ENCODE data around the gene OGDH.

OGDH gene

DNA sequence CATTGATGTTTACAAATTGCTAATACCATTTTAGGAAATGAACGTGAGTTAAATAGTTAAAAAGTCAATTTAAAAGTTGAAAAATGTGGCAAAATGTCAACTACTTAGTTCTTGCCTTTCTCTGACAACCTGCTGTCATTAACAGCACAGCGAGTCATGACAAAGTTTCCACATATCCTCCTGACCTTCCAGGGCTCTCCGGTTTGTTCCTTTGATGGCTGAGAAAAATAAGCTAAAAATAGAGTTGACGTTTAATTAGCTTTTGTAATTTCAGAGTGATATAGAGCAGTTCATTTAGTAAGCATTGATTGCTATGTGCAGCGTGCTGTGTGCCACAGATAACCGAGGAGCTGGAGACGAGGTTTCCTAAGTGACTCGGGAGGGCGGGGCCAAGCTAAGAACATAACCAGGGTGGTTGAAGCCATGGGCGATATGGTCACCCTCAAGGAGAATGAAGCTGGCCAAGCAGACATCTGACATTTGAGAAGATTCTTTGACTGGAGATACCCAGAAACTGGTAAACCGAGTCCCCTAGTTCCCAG, 47.9 kb downstream of the OGDH start:
- TF ChIP-seq EGR1 (IDR thresholded peaks at IDR 0.05) (no peak), CREB1 (IDR thresholded peaks at IDR 0.05; ENCODE audit: low read depth) (no peak), EP300 (IDR thresholded peaks at IDR 0.05; ENCODE audit: borderline replicate concordance) (no peak), TCF12 (IDR thresholded peaks at IDR 0.05; ENCODE audit: low read depth) (no peak), CEBPB (IDR thresholded peaks at IDR 0.05) (no peak), YY1 (IDR thresholded peaks at IDR 0.05; ENCODE audit: low read depth) (no peak)
- TF ChIP-seq, protein P1, sequence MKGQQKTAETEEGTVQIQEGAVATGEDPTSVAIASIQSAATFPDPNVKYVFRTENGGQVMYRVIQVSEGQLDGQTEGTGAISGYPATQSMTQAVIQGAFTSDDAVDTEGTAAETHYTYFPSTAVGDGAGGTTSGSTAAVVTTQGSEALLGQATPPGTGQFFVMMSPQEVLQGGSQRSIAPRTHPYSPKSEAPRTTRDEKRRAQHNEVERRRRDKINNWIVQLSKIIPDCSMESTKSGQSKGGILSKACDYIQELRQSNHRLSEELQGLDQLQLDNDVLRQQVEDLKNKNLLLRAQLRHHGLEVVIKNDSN (IDR thresholded peaks at IDR 0.05), result no peak
- TF ChIP-seq, protein P2, sequence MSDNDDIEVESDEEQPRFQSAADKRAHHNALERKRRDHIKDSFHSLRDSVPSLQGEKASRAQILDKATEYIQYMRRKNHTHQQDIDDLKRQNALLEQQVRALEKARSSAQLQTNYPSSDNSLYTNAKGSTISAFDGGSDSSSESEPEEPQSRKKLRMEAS (IDR thresholded peaks at IDR 0.05), result no peak

DNA sequence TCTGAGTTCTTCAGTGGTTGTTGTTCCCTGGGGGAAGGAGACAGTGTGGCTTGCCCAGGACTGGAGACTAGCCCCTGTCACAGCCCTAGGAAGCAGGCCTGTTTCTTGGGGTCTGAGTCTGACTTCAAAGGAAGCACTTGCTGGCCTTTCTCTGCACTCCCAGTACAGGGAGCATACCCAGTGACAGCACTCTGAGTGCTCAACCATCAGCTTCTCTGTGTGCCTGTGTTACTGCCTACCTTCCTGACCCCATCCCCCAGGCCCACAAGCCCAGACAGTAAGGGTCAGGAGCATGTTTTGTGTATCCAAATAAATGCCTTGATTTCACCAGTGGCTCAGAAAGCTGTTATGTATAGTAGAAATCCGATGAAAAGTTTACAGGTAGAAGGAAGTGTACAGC, 48.9 kb downstream of the OGDH start:
- no peak for TF ChIP-seq RAD21 (IDR thresholded peaks at IDR 0.05; ENCODE audit: low read depth)
- TF ChIP-seq FOXM1 (IDR thresholded peaks at IDR 0.05; ENCODE audit: borderline replicate concordance, low read depth), result no peak
- no peak for TF ChIP-seq YY1 (IDR thresholded peaks at IDR 0.05; ENCODE audit: low read depth)

DNA sequence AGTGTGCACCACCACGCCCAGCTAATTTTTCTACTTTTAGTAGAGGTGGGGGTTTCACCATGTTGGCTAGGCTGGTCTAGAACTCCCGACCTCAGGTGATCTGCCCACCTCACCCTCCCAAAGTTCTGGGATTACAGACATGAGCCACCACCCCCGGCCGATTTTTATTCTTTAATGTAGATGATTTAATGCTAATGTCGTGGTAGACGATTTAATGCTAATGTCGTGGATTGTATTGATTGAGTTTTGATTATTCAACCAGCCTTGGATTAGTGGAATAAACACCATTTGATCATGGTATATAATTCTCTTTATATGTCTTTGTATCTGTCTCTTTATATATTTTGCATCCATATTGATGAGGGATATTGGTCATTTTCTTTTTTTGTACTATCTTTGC, 52.6 kb downstream of the OGDH start:
- no peak for TF ChIP-seq RAD21 (IDR thresholded peaks at IDR 0.05; ENCODE audit: low read depth)
- no peak for TF ChIP-seq ZBTB7A (IDR thresholded peaks at IDR 0.05; ENCODE audit: low read depth)
- TF ChIP-seq, protein P2 (IDR thresholded peaks at IDR 0.05), result no peak
- TF ChIP-seq TCF12 (IDR thresholded peaks at IDR 0.05; ENCODE audit: low read depth), result no peak
- TF ChIP-seq TEAD4 (IDR thresholded peaks at IDR 0.05), result no peak

DNA sequence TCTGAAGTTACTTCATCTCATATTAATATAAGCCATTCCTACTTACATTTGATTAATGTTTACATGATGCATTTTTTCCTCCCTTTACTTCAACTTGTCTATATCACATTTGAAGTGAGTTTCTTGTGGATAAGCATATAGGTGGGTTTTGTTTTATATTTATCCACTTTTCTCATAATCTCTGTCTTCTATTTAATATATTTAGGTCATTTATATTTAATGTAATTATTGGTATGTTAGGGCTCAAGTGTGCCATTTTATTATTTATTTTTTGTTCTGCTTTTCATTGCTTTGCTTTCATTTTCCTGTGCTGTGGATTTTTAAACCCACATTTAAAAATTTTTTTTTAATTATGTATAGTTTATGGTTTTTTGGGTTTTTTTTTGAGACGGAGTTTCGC, 54.8 kb downstream of the OGDH start:
- no peak for TF ChIP-seq TCF12 (IDR thresholded peaks at IDR 0.05; ENCODE audit: low read depth)
- no peak for TF ChIP-seq TAF1 (IDR thresholded peaks at IDR 0.05; ENCODE audit: low read depth)
- TF ChIP-seq ZBTB7A (IDR thresholded peaks at IDR 0.05; ENCODE audit: low read depth), result no peak
- TF ChIP-seq RAD21 (IDR thresholded peaks at IDR 0.05; ENCODE audit: low read depth), result no peak
- no peak for TF ChIP-seq CEBPB (IDR thresholded peaks at IDR 0.05)
- TF ChIP-seq CREB1 (IDR thresholded peaks at IDR 0.05; ENCODE audit: low read depth), result no peak
- TF ChIP-seq EP300 (IDR thresholded peaks at IDR 0.05; ENCODE audit: borderline replicate concordance), result no peak
- TF ChIP-seq EGR1 (IDR thresholded peaks at IDR 0.05), result no peak
- TF ChIP-seq, protein P2 (IDR thresholded peaks at IDR 0.05), result no peak
- TF ChIP-seq, protein P1 (IDR thresholded peaks at IDR 0.05), result no peak
- TF ChIP-seq, protein P3, sequence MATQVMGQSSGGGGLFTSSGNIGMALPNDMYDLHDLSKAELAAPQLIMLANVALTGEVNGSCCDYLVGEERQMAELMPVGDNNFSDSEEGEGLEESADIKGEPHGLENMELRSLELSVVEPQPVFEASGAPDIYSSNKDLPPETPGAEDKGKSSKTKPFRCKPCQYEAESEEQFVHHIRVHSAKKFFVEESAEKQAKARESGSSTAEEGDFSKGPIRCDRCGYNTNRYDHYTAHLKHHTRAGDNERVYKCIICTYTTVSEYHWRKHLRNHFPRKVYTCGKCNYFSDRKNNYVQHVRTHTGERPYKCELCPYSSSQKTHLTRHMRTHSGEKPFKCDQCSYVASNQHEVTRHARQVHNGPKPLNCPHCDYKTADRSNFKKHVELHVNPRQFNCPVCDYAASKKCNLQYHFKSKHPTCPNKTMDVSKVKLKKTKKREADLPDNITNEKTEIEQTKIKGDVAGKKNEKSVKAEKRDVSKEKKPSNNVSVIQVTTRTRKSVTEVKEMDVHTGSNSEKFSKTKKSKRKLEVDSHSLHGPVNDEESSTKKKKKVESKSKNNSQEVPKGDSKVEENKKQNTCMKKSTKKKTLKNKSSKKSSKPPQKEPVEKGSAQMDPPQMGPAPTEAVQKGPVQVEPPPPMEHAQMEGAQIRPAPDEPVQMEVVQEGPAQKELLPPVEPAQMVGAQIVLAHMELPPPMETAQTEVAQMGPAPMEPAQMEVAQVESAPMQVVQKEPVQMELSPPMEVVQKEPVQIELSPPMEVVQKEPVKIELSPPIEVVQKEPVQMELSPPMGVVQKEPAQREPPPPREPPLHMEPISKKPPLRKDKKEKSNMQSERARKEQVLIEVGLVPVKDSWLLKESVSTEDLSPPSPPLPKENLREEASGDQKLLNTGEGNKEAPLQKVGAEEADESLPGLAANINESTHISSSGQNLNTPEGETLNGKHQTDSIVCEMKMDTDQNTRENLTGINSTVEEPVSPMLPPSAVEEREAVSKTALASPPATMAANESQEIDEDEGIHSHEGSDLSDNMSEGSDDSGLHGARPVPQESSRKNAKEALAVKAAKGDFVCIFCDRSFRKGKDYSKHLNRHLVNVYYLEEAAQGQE (IDR thresholded peaks at IDR 0.05; ENCODE audit: low read depth), result no peak
- no peak for TF ChIP-seq FOXM1 (IDR thresholded peaks at IDR 0.05; ENCODE audit: borderline replicate concordance, low read depth)
- no peak for TF ChIP-seq NFIC (IDR thresholded peaks at IDR 0.05)
- no peak for TF ChIP-seq YY1 (IDR thresholded peaks at IDR 0.05; ENCODE audit: low read depth)
- no peak for TF ChIP-seq TEAD4 (IDR thresholded peaks at IDR 0.05)

DNA sequence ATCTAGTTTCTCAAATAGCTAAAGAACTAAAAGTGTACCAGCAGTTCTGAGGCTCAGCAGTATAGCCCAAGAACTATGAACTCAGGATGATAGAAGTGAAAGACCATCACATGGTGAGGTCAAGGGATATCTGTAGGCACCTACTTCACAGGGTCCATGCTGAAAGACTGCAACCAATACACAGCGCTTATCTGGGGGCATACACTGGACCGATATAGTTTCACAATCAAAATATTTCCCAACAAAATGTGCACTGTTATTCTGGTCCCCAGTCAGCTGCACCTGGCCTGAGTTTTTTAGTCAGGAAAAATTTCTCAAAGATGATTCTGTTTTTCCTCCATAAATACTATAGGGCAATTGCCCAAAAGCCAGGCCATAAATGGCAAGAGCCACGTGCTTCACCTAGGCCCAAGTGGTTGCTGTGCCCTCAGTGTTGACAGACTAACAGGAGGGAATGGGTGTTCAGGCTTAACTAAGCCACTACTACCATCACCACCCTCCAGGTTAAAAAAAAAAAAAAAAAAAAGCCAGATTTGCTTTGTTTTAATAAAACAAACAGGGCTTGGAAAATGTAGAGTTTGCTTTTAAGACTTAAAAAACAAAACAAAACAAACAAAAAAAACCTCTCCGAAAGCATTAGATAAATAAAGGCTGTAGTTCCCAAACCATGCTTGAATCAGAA, 58.5 kb downstream of the OGDH start:
- no peak for TF ChIP-seq TAF1 (IDR thresholded peaks at IDR 0.05; ENCODE audit: low read depth)
- TF ChIP-seq CREB1 (IDR thresholded peaks at IDR 0.05; ENCODE audit: low read depth), result no peak
- TF ChIP-seq NFIC (IDR thresholded peaks at IDR 0.05), result no peak
- TF ChIP-seq, protein P2 (IDR thresholded peaks at IDR 0.05), result no peak
- no peak for TF ChIP-seq TCF12 (IDR thresholded peaks at IDR 0.05; ENCODE audit: low read depth)
- TF ChIP-seq YY1 (IDR thresholded peaks at IDR 0.05; ENCODE audit: low read depth), result no peak
- TF ChIP-seq RAD21 (IDR thresholded peaks at IDR 0.05; ENCODE audit: low read depth), result no peak
- TF ChIP-seq ZBTB7A (IDR thresholded peaks at IDR 0.05; ENCODE audit: low read depth), result no peak
- no peak for TF ChIP-seq EGR1 (IDR thresholded peaks at IDR 0.05)
- no peak for TF ChIP-seq FOXM1 (IDR thresholded peaks at IDR 0.05; ENCODE audit: borderline replicate concordance, low read depth)
- TF ChIP-seq EP300 (IDR thresholded peaks at IDR 0.05; ENCODE audit: borderline replicate concordance), result no peak

DNA sequence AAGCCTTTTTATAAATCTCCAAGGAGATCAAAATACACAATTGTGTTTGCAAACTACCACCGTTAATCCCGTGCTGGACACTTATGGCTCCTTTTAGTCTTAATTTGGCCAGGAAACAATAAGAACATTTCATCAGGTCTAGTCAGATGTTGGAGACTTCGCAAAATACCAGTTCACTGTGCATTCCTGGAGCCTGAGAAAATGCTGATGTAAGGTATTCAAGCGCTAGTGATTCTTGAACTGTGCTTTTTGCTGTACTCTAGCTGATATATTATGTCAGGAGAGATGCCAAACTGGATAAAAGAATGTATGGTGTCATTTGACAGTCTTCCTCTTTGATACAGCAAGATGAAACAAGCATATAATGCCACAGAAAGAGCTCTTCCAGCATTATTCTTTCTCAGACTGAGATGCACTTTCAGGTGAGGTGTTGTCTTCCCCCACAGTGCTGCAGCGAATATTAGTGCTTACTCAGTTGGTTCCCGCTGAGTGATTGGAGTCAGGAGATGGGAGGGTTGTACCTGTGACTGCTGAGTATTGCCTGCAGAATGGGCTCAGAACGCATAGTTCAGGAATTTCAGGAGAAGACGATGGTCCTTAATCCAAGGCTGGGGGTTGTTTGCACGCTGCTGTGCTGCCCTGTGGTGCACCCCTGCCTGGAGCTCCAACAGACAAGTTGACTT, 59.2 kb downstream of the OGDH start:
- no peak for TF ChIP-seq FOXM1 (IDR thresholded peaks at IDR 0.05; ENCODE audit: borderline replicate concordance, low read depth)
- TF ChIP-seq TCF12 (IDR thresholded peaks at IDR 0.05; ENCODE audit: low read depth), result no peak
- TF ChIP-seq TEAD4 (IDR thresholded peaks at IDR 0.05), result no peak
- TF ChIP-seq TAF1 (IDR thresholded peaks at IDR 0.05; ENCODE audit: low read depth), result no peak
- TF ChIP-seq RAD21 (IDR thresholded peaks at IDR 0.05; ENCODE audit: low read depth), result no peak

DNA sequence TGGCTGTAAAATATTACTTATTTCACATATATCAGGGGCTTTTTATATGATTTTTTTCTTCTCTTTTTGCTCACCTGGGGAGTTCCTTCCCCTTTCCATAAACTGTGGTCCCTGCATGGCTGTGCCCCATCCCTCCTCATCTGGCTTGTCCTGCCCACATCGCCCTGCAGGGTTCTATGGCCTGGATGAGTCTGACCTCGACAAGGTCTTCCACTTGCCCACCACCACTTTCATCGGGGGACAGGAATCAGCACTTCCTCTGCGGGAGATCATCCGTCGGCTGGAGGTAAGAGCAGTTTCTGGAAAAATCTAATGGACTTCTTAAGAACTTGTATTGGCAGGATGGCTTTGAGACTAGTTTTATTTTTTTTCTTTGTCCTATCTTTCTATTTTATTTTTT, 60.1 kb downstream of the OGDH start:
- TF ChIP-seq NFIC (IDR thresholded peaks at IDR 0.05), result no peak
- TF ChIP-seq, protein P3 (IDR thresholded peaks at IDR 0.05; ENCODE audit: low read depth), result no peak
- no peak for TF ChIP-seq RAD21 (IDR thresholded peaks at IDR 0.05; ENCODE audit: low read depth)
- no peak for TF ChIP-seq FOXM1 (IDR thresholded peaks at IDR 0.05; ENCODE audit: borderline replicate concordance, low read depth)
- TF ChIP-seq TCF12 (IDR thresholded peaks at IDR 0.05; ENCODE audit: low read depth), result no peak
- TF ChIP-seq EP300 (IDR thresholded peaks at IDR 0.05; ENCODE audit: borderline replicate concordance), result no peak
- no peak for TF ChIP-seq CREB1 (IDR thresholded peaks at IDR 0.05; ENCODE audit: low read depth)
- no peak for TF ChIP-seq CEBPB (IDR thresholded peaks at IDR 0.05)
- TF ChIP-seq ZBTB7A (IDR thresholded peaks at IDR 0.05; ENCODE audit: low read depth), result no peak
- no peak for TF ChIP-seq EGR1 (IDR thresholded peaks at IDR 0.05)
- TF ChIP-seq TEAD4 (IDR thresholded peaks at IDR 0.05), result no peak
- TF ChIP-seq, protein P1 (IDR thresholded peaks at IDR 0.05), result no peak
- TF ChIP-seq, protein P2 (IDR thresholded peaks at IDR 0.05), result no peak
- TF ChIP-seq TAF1 (IDR thresholded peaks at IDR 0.05; ENCODE audit: low read depth), result no peak
